SIG-M5 treated with dmso at 0.1 percent for 504 hours (cell line): ENCODE data around the gene UNC5B.
"Not testable (repeated sequence)": the region's sequence is repeated elsewhere in the genome, so short reads cannot be mapped to it uniquely, and the experiment has no call there.

Source experiments
- DNase-seq: peaks from one replicate; lab custom pipeline; 2025; ENCODE audit not compliant: unreplicated experiment; lab: John Stamatoyannopoulos, UW

UNC5B gene

DNA sequence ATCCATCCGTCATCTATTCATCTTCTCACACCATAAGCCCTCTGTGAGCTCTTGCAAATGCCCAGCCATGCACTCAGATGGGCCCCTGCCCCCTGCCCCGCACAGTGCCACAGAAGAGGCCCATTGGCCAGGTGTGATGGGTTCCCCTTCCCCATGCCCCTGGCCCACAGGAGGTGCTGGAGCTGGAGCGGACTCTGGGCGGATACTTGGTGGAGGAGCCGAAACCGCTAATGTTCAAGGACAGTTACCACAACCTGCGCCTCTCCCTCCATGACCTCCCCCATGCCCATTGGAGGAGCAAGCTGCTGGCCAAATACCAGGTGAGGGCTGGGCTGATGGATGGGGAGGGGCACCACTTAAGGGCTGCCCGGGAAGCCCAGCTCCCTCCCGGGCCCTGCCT lies 83.3 kb downstream of the UNC5B start:
- no peak for DNase-seq

DNA sequence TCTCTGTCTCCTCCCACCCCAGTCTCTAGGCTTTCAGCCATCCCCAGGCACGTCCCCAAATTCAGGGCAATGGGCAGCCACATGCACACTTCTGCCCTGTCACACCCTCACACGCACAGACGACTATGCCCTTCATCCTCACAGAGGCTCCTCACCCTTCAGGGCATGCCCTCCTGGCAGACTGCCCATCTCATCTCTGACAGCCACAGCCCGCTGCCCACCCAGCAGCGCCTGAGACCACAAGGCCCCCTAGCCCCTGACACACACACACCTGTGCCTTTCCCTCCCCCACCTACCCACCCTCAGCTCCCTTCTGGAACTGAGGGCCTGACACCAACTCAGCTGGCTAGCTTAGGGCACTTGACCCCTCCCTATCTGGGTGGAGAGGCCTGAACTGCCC lies 83.7 kb downstream of the UNC5B start:
- no peak for DNase-seq

DNA sequence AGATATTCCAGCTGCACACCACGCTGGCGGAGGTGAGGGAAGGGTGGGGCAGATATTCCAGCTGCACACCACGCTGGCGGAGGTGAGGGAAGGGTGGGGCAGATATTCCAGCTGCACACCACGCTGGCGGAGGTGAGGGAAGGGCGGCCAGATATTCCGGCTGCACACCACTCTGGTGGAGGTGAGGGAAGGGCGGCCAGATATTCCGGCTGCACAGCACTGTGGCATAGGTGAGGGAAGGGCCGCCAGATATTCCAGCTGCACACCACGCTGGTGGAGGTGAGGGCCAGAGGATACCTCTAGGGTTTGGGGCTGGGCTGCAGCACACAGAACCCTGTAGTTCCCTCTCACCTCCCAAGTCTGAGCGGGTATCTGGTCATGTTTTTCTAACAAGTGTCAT lies 84.4 kb downstream of the UNC5B start:
- not testable (repeated sequence) for DNase-seq

DNA sequence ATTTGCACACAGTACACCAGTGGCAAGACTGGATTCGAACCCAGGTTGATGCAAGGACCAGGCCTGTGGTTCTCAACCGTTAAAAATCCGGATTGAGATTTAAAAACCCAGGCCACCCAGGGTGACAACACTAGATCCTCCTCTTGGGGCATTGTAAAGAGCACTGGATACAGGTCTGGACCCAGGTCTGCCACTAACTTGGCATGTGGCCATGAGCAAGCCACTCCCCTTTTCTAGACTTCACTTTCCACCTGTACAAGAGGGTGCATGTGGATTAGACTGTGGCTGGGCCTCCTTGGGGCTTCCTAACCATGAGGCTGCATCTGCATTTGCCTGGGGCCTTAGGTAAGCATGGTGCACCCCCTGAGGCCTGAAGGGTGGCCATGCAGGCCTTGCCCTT lies 85.0 kb downstream of the UNC5B start:
- no peak for DNase-seq

DNA sequence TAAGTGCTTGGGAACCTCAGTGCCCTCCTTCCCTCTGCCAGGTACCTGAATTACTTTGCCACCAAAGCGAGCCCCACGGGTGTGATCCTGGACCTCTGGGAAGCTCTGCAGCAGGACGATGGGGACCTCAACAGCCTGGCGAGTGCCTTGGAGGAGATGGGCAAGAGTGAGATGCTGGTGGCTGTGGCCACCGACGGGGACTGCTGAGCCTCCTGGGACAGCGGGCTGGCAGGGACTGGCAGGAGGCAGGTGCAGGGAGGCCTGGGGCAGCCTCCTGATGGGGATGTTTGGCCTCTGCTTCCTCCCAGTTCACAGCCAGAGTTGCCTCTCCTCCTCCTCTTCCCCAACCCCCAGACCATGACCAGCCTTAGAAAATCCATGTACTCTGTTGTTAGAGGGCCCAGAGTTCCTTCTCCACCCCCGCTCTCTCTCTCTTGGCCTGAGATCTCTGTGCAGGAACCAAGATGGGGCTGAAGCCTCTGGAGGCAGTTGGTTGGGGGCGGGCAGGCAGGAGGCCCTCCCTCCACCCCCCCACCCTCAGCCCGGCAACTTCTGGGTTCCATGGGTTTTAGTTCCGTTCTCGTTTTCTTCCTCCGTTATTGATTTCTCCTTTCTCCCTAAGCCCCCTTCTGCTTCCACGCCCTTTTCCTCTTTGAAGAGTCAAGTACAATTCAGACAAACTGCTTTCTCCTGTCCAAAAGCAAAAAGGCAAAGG lies 86.9 kb downstream of the UNC5B start:
- peak; percentile 70 for DNase-seq

DNA sequence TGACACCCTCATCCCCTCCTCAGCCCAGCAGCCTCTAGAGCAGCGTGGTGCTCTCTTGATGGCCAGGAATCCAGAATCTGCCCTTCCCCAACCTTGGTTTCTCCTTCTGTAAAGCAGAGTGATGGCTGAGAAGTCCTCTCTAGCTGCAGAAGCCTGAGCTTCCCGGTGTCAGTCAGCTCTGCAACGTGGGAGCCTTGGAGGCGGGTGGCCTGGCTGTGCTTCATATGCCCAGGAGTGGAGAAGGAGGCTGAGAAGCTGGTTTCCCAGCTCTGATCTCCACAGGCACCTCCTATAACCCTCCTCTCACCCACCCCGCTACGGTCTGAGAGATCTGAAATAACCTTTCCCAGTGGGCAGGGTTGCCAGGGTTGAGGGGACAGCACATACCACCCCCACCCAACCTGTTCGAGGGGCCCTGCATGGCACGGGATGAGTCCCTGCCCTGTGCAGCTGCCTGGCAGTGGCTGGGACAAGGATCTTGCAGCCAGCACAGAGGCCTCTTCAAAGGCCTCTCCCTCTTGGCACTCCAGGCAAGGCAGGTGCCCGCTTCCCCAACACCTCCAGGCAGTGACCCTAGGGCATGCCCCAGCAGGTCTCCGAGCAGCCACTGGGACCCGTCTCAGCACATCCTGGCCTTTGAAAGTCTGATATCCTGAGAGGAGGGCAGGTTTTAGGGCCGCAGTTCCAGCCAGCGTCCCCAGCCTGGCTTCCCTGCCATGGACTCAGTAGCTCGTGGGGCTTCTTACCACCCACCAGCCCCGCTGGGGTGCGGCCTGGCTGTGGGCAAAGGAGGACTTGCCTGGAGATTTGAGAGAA lies 88.4 kb downstream of the UNC5B start:
- DNase-seq, result no peak

DNA sequence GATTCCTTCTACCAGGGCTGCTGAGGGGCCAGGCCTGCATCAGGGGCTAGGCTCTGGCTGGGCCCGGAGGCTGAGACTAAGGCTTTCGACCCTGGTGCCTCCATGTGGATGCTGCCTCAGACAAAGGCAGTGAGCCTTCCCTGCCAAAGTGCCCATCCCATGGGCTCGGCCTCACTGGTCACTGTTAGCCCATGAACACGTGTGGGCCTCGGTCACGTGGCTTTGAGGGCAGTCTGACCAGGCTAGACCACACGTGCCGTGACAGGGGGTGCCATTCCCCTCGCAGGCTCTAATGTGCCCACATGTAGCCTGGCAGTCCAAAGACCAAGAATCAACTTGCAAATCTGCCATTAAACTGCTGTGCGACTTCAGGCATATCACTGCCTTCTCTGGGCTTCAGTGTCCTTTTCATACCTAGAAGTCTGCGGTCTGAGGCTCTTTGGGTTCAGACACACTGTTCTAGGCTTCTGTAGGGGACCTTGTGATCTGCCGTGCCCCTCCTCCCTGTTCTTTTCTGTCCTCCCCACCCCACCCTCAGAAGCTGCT lies 89.1 kb downstream of the UNC5B start:
- DNase-seq, result no peak

DNA sequence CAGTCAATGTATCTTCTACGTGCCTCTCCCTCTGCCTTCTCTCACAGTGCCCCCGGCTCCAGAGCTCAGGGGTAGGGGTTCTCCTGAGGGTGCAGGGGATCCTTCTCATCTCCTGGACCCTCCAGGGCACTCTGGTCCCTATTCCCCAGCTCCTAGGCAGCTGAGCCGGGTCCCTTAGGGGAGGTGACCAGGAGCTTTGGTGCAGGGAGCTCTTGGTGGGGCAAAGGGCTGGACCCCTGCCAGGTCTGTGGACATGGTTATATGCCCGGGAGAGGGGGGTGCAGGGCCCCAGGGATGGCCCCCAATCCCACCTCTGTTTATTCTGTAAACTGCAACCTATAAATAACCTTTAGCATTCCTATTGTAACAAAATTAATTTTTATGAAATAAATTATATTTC lies 90.1 kb downstream of the UNC5B start:
- no peak for DNase-seq

DNA sequence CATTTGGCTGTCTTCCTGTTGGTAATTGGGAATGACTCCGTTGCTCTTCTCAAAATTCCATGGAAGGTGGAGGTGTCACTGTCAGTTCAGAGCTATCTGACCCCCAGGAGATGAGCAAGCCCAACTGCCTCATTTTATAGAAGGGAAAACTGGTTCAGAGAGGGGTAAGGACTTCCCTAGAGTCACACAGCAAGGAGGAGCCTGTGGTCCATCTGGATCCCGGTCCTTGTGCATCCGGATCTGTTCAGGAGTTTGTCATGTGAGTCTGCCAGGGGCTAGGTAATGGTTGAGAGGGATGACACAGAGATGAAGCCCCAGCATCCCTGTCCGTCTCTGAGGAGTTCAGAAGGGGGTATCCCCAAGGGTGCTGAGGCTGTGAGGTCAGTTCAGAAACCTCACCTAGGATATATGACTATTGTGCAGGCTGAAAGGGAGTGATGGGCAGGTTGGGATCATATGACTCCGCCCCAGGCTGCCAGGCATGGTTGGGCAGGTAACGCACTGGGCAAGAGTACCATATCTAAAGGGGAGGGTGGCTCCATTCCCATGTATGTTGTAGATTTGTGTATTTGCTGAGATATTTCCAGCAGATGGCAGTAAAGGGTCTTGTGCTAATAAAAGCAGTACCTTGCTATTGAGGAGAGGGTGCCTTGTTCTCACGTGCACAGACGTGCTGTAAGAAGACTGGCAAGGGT lies 90.7 kb downstream of the UNC5B start:
- peak; percentile 81 for DNase-seq

DNA sequence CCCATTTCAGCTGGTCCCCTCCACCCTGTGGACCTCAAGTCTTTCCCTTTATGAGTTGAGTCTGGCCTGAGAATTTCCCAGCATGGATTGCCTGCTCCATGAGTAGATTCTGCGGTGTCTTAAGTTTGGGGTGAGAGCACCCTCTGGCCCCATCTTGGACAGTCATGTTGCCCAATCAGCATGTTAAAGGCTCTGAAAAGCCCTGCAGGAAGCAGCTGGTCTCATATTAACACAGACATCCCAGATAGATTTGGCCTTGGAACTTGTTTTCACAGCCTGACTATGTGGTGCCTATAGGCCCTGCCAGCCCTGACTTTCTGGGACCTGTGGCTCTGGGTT lies 91.2 kb downstream of the UNC5B start:
- DNase-seq, result no peak

DNA sequence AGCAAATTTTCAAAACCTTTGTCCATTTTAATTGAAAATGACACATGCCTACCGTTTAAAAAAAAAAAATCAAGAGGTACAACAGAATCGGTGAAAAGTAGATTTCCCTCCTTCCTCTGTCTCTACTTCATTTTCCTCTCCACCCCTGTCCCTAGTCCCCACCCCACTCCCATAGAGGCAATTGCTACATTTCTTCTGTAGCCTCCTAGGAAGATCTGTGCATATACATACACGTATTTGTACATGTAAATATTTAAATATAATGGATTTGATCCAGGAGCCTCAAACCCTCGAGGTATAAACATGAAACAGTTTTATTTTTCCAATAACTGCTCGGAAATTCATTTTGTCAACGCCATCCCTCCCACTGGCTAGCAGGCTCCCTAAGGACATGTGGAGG lies 92.5 kb downstream of the UNC5B start:
- DNase-seq, result no peak

DNA sequence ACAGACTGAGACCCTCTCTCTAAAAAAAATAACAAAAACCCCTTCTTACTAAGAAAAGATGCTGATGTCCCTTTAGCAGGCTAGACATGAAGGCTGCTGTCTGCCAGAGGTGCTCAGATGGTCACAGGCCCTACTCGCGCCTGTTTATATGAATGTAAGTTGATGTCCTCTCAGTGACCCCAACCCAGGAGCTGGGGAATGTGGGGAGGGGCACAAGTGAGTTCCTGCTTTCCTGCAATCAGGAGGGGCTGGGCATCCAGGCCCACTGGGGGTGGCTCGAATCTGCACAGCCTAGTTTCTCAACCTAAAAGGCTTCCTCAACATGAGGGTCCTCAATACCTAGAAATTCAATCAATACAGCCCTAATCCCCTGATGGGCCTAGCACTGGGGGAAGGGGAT lies 94.6 kb downstream of the UNC5B start:
- no peak for DNase-seq

DNA sequence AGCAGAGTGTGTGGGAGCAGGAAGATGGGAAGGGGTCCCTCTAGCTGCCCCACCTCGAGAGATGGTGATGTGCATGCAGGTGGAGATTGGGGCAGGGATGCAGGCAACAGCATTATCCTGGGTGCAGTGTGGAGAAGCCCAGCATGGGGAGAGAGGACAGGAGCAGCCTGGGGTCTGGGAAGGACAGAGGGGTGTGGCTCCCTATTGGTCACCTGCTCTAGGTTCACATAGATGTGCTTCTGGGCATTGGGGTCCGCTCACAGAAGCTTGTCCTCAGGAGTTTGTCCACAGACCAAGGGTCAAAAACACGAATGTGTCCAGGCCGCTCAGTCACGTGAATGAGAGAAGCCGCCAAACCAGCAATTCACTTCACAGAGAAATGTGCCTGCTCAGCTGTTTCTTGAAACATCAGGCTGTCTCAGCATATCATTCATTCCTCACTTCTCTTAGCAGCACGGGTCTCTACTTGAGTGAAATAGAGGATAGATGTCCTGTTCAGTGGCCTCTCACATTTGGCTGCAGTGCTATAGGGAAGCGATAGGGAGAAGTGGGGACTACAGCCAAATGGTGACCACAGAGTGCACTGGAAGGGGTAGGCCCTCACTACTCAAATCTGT lies 95.2 kb downstream of the UNC5B start:
- no peak for DNase-seq

DNA sequence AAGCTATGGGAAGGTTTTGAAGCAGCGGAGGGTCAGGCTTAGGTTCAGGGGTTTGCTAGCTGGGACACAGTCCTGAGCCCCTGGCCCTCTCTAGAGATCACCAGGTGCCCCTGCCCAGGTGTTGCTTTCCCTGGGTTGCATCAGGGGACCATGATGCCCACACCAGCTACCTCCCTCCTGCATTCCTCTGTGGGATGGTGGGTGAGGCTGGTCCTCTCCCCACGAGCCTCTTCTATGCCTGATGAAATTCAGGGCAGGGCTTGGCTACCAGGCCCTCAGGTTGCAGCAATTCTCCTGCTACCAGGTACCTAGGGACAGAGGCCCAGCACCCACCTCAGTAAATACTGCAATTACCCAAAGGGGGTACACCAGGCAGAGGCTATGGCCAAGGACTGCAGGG lies 95.9 kb downstream of the UNC5B start:
- DNase-seq, result no peak

DNA sequence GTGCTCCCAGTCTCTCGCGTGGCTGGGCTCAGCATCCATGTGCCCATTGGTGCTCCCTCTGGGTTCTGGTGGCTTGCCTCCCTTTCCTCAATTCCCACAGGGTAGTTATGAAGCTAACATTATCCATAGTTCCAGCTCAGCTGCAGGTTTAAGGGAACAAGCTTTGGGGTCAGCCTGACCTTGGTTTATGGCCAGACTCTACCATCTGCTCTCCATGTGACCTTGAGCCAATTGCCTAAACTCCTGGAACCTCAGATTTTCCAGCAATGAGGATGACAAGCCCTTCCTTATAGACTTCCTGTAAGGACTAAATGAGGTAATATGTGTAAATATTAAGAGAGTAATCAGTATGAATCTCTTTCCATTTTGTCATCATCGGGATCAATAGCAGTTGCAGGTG lies 96.6 kb downstream of the UNC5B start:
- DNase-seq, result no peak

DNA sequence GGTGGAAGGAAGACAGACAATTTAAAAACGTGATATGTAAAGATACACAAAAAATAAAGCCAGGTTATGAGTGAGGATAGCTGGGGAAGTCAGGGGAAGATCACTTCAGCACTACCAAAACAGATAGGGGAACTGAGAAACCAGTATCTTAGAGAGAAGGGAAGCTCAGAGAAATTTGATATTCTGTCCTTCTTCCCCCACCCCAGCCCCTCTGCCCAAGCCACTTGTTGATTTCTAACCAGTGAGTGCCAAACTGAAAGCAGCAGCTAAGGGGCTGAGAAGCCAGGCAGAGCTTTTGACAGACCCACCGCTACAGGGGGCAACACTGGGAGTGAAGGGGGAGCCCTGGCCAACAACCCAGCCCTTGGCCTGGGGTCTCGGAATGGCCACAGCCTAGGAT lies 97.5 kb downstream of the UNC5B start:
- no peak for DNase-seq

DNA sequence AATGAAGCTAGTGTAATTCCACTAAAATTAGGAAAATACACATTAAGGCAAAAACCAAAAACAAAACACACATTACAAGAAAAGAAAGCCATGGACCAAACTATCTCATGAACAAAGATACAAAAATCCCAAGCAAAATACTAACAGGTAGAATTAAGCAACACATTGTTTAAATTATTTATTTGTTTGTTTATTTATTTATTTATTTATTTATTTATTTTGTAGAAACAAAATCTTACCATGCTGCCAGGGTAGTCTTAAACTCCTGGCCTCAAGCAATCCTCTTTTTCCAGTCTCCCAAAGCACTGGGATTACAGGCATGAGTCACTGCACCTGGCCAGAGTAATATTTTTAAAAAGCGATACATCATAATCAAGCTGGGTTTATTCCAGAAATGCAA lies 99.8 kb downstream of the UNC5B start:
- DNase-seq, result no peak

DNA sequence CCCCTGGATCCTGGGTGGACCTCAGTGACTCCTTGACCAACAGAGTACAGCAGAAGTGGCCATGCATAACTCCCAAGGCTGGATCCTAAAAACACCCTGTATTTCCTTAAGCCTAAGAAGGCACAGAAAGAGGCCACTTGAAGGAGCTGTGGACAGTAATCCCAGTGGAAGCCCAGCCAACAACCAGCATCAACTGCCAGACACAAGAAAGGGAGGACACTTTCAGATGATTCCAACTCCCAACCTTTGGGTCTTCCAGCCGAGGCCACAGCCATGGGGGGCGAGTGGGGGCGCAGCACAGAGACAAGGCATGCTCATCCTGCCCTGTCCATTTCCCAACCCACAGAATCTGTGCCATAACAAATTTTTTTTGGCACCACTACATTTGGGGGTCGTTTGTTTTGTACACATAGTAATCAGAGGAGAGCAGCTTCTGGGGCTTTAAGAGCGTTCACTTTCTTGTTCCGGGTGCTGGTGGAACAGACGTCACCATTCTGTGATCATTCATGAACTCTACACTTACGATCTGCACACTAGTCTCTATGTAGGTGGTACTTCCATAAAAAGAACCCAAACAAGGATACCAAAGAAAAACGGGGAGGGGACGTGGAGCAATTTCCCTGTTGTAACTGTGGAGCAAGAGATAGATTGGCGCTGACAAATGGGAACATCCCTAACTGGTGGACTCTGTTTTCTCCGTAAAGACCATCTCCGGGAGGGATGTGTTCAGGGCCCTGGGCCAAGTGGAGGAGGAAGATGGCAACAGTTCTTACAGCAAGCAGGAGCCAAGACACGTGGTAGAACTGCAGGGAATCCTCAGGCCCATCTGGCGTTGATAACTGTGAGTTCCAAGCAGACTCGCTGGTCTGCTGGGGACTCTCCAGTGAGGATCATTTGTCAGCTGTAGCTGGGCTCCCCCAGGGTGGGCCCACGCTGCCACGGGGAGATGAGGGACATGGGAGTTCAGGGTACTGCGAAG lies 100.7 kb downstream of the UNC5B start:
- DNase-seq, result no peak

DNA sequence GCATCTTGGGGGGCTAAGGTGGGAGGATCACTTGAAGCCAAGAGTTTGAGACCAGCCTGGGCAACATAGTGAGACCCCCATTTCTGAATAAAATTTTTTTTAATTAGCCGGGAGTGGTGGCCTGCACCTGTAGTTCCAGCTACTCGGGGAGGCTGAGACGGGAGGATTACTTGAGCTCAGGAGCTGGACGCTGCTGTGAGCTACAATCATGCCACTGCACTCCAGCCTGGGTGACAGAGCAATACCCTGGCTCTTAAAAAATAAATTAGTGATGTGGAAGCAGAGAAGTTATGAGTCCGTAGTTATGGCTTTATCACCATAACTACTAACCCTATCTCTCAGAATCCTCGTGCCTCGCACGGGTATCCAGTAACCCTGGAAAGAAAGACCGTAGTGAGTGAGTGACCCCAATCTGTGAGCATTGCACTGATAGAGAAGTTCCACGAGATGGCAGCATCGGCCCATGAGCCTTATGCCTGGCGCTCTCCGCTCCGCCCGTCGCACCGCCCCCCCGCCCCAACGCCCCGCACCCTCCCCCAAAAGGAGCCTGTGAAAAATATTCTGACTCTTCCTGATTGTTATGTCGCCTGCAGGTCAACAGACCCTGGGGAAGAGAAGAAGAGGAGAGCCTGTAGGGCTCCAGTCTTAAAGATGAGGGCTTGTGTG lies 101.8 kb downstream of the UNC5B start:
- DNase-seq, result peak; percentile 37
